Lower leg skin (tissue), 3 donors: ENCODE results near the gene TK2.

Experiments
- POLR2A ChIP-seq, 2 donors: fragments of 450-650 bp; IDR thresholded peaks; one replicate each; pipeline ENCODE4 v1.6.1; 2016 to 2017; ENCODE audit warnings: antibody characterized with exemption in 2 of 2, mild to moderate bottlenecking in 1 of 2, moderate library complexity in 1 of 2
- TF ChIP-seq, protein P1 (sequence below), 3 donors: fragments of 450-650 bp; IDR thresholded peaks; one replicate each; pipeline ENCODE4 v1.5.1; 2016; ENCODE audit warnings: antibody characterized with exemption in 3 of 3, mild to moderate bottlenecking in 3 of 3, moderate library complexity in 2 of 3

GRCh38 chr16:66471716-66472393 is 78.1 kb downstream of the TK2 start:
- TF ChIP-seq, protein P1, sequence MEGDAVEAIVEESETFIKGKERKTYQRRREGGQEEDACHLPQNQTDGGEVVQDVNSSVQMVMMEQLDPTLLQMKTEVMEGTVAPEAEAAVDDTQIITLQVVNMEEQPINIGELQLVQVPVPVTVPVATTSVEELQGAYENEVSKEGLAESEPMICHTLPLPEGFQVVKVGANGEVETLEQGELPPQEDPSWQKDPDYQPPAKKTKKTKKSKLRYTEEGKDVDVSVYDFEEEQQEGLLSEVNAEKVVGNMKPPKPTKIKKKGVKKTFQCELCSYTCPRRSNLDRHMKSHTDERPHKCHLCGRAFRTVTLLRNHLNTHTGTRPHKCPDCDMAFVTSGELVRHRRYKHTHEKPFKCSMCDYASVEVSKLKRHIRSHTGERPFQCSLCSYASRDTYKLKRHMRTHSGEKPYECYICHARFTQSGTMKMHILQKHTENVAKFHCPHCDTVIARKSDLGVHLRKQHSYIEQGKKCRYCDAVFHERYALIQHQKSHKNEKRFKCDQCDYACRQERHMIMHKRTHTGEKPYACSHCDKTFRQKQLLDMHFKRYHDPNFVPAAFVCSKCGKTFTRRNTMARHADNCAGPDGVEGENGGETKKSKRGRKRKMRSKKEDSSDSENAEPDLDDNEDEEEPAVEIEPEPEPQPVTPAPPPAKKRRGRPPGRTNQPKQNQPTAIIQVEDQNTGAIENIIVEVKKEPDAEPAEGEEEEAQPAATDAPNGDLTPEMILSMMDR (IDR thresholded peaks at IDR 0.05) = no peak
- TF ChIP-seq POLR2A (IDR thresholded peaks at IDR 0.05) = no peak
